MM.1S (cell line): Measurements from ENCODE around the gene ACTC1.

ENCODE experiments used
- DNase-seq: peaks from one replicate; pipeline ENCODE4 v3.0.0-alpha.2; 2015
- H2AFZ ChIP-seq: fragments of 300-600 bp; sonication (generic); 2 replicates; pipeline ENCODE4 v1.6.0; 2016; ENCODE audit warnings: antibody characterized with exemption, low read length
- H3F3A ChIP-seq: fragments of 300-600 bp; sonication (generic); 2 replicates; pipeline ENCODE4 v1.6.1; 2016; ENCODE audit warnings: mild to moderate bottlenecking, antibody characterized with exemption, low read length, moderate library complexity, mixed read lengths; ENCODE audit not compliant: insufficient read depth
- H3K27ac ChIP-seq: fragments of 300-600 bp; sonication (generic); 2 replicates; pipeline ENCODE4 v1.5.1; 2016; ENCODE audit warnings: mild to moderate bottlenecking, low read length
- H3K27me3 ChIP-seq: fragments of 300-600 bp; sonication (generic); replicated peaks from 2 replicates; pipeline ENCODE4 v1.6.0; 2016; ENCODE audit warnings: low read length; ENCODE audit not compliant: insufficient read depth
- H3K36me3 ChIP-seq: fragments of 300-600 bp; sonication (generic); replicated peaks from 2 replicates; pipeline ENCODE4 v1.6.1; 2016; ENCODE audit warnings: mild to moderate bottlenecking, low read length, mixed read lengths; ENCODE audit not compliant: insufficient read depth
- H3K4me1 ChIP-seq: fragments of 300-600 bp; sonication (generic); 2 replicates; pipeline ENCODE4 v1.6.1; 2016; ENCODE audit warnings: low read length, mixed read lengths
- H3K4me2 ChIP-seq: fragments of 300-600 bp; sonication (generic); 2 replicates; pipeline ENCODE4 v1.6.0; 2016; ENCODE audit warnings: low read depth, low read length
- H3K4me3 ChIP-seq: fragments of 300-600 bp; sonication (generic); 2 replicates; pipeline ENCODE4 v1.5.1; 2016; ENCODE audit warnings: low read length, mixed read lengths
- H3K79me2 ChIP-seq: fragments of 300-600 bp; sonication (generic); 2 replicates; pipeline ENCODE4 v1.6.1; 2016; ENCODE audit warnings: mixed run types, low read length, mixed read lengths
- H3K9ac ChIP-seq: fragments of 300-600 bp; sonication (generic); 2 replicates; pipeline ENCODE4 v1.6.1; 2016; ENCODE audit warnings: low read length, mixed read lengths
- H3K9me2 ChIP-seq: fragments of 300-600 bp; sonication (generic); replicated peaks from 2 replicates; pipeline ENCODE4 v1.6.1; 2016; ENCODE audit warnings: mild to moderate bottlenecking, low read length, mixed read lengths; ENCODE audit not compliant: insufficient read depth
- H3K9me3 ChIP-seq: fragments of 300-600 bp; sonication (generic); replicated peaks from 2 replicates; pipeline ENCODE4 v1.6.1; 2016; ENCODE audit warnings: mild to moderate bottlenecking, low read length, mixed read lengths; ENCODE audit not compliant: insufficient read depth
- H4K20me1 ChIP-seq: fragments of 300-600 bp; sonication (generic); 2 replicates; pipeline ENCODE4 v1.6.1; 2016; ENCODE audit warnings: mild to moderate bottlenecking, low read length, moderate library complexity, mixed read lengths; ENCODE audit not compliant: insufficient read depth
- CTCF ChIP-seq: fragments of 300-600 bp; sonication (generic); IDR thresholded peaks from 2 replicates; pipeline ENCODE4 v1.5.1; 2016; ENCODE audit warnings: antibody characterized with exemption, low read length, mixed read lengths
- EZH2 ChIP-seq: fragments of 300-600 bp; sonication (generic); optimal IDR thresholded peaks from 2 replicates; pipeline ENCODE3; 2017; ENCODE audit warnings: low read depth, mild to moderate bottlenecking, antibody characterized with exemption, low read length, mixed read lengths
- EZH2phosphoT487 ChIP-seq: fragments of 300-600 bp; sonication (generic); IDR thresholded peaks from 2 replicates; pipeline ENCODE4 v1.6.1; 2018; ENCODE audit warnings: antibody characterized with exemption, low read length

ACTC1 gene

DNA sequence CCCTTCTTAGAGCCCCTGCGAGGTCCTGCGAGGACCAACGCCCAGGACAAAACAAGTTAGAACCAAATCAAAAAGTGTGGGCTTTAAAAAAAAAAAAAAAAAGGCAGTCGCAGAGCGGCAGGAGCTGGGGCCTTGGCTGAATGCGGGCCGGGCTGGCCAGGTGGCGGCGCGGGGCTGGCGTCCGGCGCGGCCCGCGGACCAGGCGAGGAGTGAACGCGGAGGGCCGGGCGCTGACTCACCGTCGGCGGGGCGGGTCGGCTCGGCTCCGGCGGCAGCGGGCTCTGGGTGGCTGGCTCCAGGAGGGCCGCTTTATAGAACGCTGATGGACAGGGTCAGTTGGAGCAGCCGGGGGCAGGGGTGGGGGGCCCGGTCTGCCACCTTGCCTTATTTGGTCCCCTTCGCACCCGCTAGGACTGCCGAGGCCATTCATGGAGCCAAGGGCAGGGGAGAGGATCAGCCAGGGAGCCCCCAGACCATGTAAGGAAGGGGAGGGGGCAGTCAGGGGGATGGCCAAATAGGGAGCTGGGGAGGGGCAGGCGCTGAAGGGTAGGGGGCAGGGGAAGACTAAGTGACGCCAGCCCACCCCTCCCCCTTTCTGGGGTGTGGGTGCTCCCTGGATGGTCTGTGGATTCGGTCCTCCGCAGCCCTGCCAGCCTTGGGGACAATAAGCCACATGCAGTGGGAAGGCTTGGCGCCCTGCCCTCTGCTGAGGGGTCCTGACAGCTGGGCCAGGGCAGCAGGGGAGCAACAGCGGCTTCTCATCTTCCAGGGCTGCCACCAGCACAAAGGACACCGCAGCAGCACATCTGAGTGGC is at the start of gene ACTC1:
Gene ACTC1, minus strand, starts transcription at position 283 of the 815 bp plus-strand sequence. CDS start 741 bp downstream, outside the sequence.
- no peak within 1 kb of the TSS for H2AFZ ChIP-seq
- H3K4me2 ChIP-seq = no peak within 1 kb of the TSS
- no peaks in the 10 kb centered on the region for H3K27me3 ChIP-seq
- no peak within 1 kb of the TSS for H3K4me3 ChIP-seq
- no peaks in the 10 kb centered on the region for H3K9me3 ChIP-seq
- TF ChIP-seq EZH2 (no peak), EZH2phosphoT487 (no peak), CTCF (no peak)
- no peak within 1 kb of the TSS for H3K9ac ChIP-seq
- no peaks in the 10 kb centered on the region for H3K9me2 ChIP-seq
- H3K4me1 ChIP-seq = no peaks in the 10 kb centered on the region
- no peak for DNase-seq
- no peaks in the 10 kb centered on the region for H4K20me1 ChIP-seq
- no peak within 1 kb of the TSS for H3K27ac ChIP-seq
- no peaks in the 10 kb centered on the region for H3F3A ChIP-seq
- no peaks in the 10 kb centered on the region for H3K79me2 ChIP-seq
- H3K36me3 ChIP-seq = no peaks in the 10 kb centered on the region

DNA sequence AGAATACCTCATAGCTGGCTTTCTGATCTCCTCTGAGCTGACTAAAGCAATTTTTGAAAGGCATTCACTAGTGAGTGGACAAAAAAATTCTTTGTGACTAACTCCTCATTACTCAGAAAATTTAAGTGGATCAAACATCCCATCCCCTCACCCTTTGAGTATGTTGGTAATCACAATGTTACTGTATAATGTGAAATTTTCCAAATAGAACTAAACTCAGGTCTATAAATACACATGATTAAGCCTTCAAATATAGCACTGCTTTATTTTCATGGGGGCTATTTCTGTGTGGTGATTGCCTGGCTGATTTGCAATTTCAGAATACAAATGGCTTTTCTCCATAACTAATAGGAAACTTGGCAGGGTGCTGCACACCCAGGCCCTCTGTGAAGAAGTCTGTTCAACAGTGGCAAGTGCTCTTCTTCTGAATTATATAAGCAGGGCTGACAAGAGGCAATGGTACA is 45.9 kb upstream of the ACTC1 start:
- Histone ChIP-seq H3K4me3 (no peak overlapping the region), H3K27ac (no peak overlapping the region), H3K36me3 (no peaks in the 10 kb centered on the region), H2AFZ (no peak overlapping the region), H3K4me2 (no peak overlapping the region), H3K9ac (no peak overlapping the region), H3F3A (no peaks in the 10 kb centered on the region), H3K79me2 (no peaks in the 10 kb centered on the region), H3K9me2 (no peaks in the 10 kb centered on the region), H3K4me1 (no peaks in the 10 kb centered on the region), H3K27me3 (no peaks in the 10 kb centered on the region), H3K9me3 (no peaks in the 10 kb centered on the region), H4K20me1 (no peaks in the 10 kb centered on the region)
- TF ChIP-seq EZH2 (no peak), EZH2phosphoT487 (no peak), CTCF (no peak)
- no peak for DNase-seq

- no peak for TF ChIP-seq EZH2phosphoT487
- no peak for TF ChIP-seq CTCF
- TF ChIP-seq EZH2 = no peak
- Histone ChIP-seq H3K27me3 (no peaks in the 10 kb centered on the region), H3K9ac (no peak overlapping the region), H3K79me2 (no peaks in the 10 kb centered on the region), H3K4me1 (no peaks in the 10 kb centered on the region), H3K9me2 (no peaks in the 10 kb centered on the region), H3K36me3 (no peaks in the 10 kb centered on the region), H2AFZ (no peak overlapping the region), H4K20me1 (no peaks in the 10 kb centered on the region), H3K4me3 (no peak overlapping the region), H3K9me3 (no peaks in the 10 kb centered on the region), H3K4me2 (no peak overlapping the region), H3K27ac (no peak overlapping the region), H3F3A (no peaks in the 10 kb centered on the region)
- DNase-seq = no peak
Observed at GRCh38 chr15:34838282-34838681, 42.9 kb upstream of the ACTC1 start.
